WTC11 (cell line): ENCODE data around the gene COL4A1.

Source experiments
- JAZF1 ChIP-seq: fragments of 250-450 bp; sonication (Bioruptor Pico); IDR thresholded peaks from 2 replicates; pipeline ENCODE4 v1.9.0; 2021; ENCODE audit warnings: moderate library complexity, mild to moderate bottlenecking, inconsistent platforms
- JUN ChIP-seq: sonication (generic); formaldehyde crosslinking; IDR thresholded peaks from 2 replicates; pipeline ENCODE4 v1.8.0; 2023; ENCODE audit warnings: mild to moderate bottlenecking, missing genetic modification reagents
- MYBL2 ChIP-seq: sonication (generic); formaldehyde crosslinking; IDR thresholded peaks from 2 replicates; pipeline ENCODE4 v1.8.1; 2023; ENCODE audit warnings: mild to moderate bottlenecking, moderate library complexity, missing genetic modification reagents
- TP53 ChIP-seq: sonication (generic); formaldehyde crosslinking; IDR thresholded peaks from 2 replicates; pipeline ENCODE4 v1.8.1; 2023; ENCODE audit warnings: mild to moderate bottlenecking, missing genetic modification reagents
- ZNF138 ChIP-seq: sonication (generic); formaldehyde crosslinking; conservative IDR thresholded peaks from 2 replicates; pipeline ENCODE4 v1.8.1; 2022; ENCODE audit warnings: mild to moderate bottlenecking, moderate library complexity, missing genetic modification reagents
- TF ChIP-seq, protein P1 (sequence below): fragments of 200-600 bp; IDR thresholded peaks from 2 replicates; pipeline ENCODE4 v1.8.0; 2022; ENCODE audit warnings: antibody characterized with exemption

DNA sequence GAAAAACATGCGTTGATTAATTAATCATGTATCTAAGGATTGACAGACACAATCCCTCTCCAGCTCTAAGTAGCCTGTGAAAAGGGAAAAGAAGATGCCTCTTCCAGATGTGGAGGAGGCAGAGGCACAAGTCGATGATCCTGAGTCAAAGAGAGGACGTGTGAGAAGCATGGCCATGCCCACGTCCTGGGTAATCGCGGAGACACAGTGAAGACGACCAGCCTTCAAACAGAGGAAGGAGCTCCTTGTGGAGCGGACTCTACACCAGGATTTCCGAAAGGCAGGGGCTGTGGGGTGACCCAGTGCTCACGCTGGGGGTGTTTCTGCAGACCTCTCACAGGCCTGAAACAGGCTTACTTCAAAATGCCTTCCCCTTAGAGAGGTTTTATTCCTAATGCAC, 70.5 kb downstream of the COL4A1 start:
- no peak for TF ChIP-seq MYBL2 (CRISPR knock-in tag)
- TF ChIP-seq ZNF138 (CRISPR knock-in tag) = no peak
- TF ChIP-seq, protein P1, sequence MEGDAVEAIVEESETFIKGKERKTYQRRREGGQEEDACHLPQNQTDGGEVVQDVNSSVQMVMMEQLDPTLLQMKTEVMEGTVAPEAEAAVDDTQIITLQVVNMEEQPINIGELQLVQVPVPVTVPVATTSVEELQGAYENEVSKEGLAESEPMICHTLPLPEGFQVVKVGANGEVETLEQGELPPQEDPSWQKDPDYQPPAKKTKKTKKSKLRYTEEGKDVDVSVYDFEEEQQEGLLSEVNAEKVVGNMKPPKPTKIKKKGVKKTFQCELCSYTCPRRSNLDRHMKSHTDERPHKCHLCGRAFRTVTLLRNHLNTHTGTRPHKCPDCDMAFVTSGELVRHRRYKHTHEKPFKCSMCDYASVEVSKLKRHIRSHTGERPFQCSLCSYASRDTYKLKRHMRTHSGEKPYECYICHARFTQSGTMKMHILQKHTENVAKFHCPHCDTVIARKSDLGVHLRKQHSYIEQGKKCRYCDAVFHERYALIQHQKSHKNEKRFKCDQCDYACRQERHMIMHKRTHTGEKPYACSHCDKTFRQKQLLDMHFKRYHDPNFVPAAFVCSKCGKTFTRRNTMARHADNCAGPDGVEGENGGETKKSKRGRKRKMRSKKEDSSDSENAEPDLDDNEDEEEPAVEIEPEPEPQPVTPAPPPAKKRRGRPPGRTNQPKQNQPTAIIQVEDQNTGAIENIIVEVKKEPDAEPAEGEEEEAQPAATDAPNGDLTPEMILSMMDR = no peak
- no peak for TF ChIP-seq JUN (CRISPR knock-in tag)
- TF ChIP-seq JAZF1 (CRISPR knock-in tag) = no peak
- no peak for TF ChIP-seq TP53 (CRISPR knock-in tag)
